ENCODE measurements around the gene PCDHB16. TPM values are rescaled to one million over a fixed set of nuclear protein-coding genes. Genes with fewer than 3 reads are reported as not detected.
"Not testable (repeated sequence)": the region's sequence is repeated elsewhere in the genome, so short reads cannot be mapped to it uniquely, and the experiment has no call there.

PCDHB16 gene
- total and polyA plus RNA-seq, 2 of the 4 experiments (the other 2 are of a cell fraction), result 0.18 to 0.36 TPM

GRCh38 chr5:141186897-141187512 is 4.8 kb downstream of the PCDHB16 start, which contains the start of gene PCDHB9:
Gene PCDHB9 (plus strand): TSS chr5:141187161. CDS start chr5:141187319, 158 bp downstream.
- Histone ChIP-seq H2BK120ac (ENCODE audit: low read depth, low read length) (no peak within 1 kb of the TSS), H3K9ac (ENCODE audit: low read depth, low read length) (0 out of 2 replicates have a peak within 1 kb of the TSS, but pooled peaks have one; percentile 54), H3K27ac (ENCODE audit: insufficient read depth, low read length) (no peak within 1 kb of the TSS), H3K27me3 (ENCODE audit: control insufficient read depth, insufficient read depth, low read length) (no peaks in the 10 kb centered on the region), H3K14ac (replicated peaks; ENCODE audit: low read depth, low read length) (no peak within 1 kb of the TSS), H3K4me1 (ENCODE audit: control insufficient read depth, insufficient read depth, low read length) (no peaks in the 10 kb centered on the region), H2BK15ac (ENCODE audit: low read depth, low read length) (no peak within 1 kb of the TSS), H3K79me1 (ENCODE audit: low read depth in 1 of 2, low read length in 2 of 2) (no peaks in the 10 kb centered on the region), H3K4me3 (ENCODE audit: insufficient read depth, low read depth, low read length) (peak within 1 kb of the TSS; percentile 43; the same call in 1 of the 2 replicates), H4K91ac (ENCODE audit: insufficient read depth, low read depth, low read length) (no peak within 1 kb of the TSS), H2AK9ac (replicated peaks; ENCODE audit: low read depth, low read length, poor library complexity) (no peak within 1 kb of the TSS), H2BK5ac (ENCODE audit: low read depth, low read length, poor library complexity, severe bottlenecking) (no peak within 1 kb of the TSS), H2AFZ (replicated peaks; ENCODE audit: low read length, poor library complexity) (no peak within 1 kb of the TSS), H3K9me3 (ENCODE audit: control insufficient read depth, insufficient read depth, low read length) (peaks cover 20% of the 10 kb centered on the region; the same call in 1 of the 2 replicates), H2AK5ac (ENCODE audit: low read depth, low read length) (no peak within 1 kb of the TSS), H3K23ac (ENCODE audit: low read depth, low read length) (no peak within 1 kb of the TSS), H3K4me2 (ENCODE audit: low read depth, low read length) (peak within 1 kb of the TSS; percentile 57; the same call in 1 of the 2 replicates), H4K5ac (ENCODE audit: low read depth, low read length) (no peak within 1 kb of the TSS), H3K18ac (ENCODE audit: low read depth, low read length) (no peak within 1 kb of the TSS), H3K36me3 (ENCODE audit: control insufficient read depth, insufficient read depth, low read length) (no peaks in the 10 kb centered on the region), H4K8ac (ENCODE audit: low read depth in 2 of 2, low read length in 2 of 2) (no peak within 1 kb of the TSS), H4K20me1 (ENCODE audit: insufficient read depth, low read length) (no peaks in the 10 kb centered on the region), H2BK20ac (ENCODE audit: low read depth, low read length) (no peak within 1 kb of the TSS), H3K56ac (ENCODE audit: extremely low read depth, insufficient read depth, low read length) (no peak within 1 kb of the TSS), H3K9me1 (ENCODE audit: insufficient read depth, low read length) (no peaks in the 10 kb centered on the region), H3K4ac (ENCODE audit: low read depth, low read length) (no peak within 1 kb of the TSS)
- dilution Hi-C loops (cut with HindIII; ENCODE audit: low sequenced_read_pairs, unreplicated experiment) (no loop called here), in situ Hi-C loops (cut with MboI; ENCODE audit: low sequenced_read_pairs) (no loop called here), intact Hi-C loops (cut with micrococcal nuclease) (no loop called here)
- peak; percentile 8 for DNase-seq
- no peak for TF ChIP-seq BHLHE40 (IDR thresholded peaks at IDR 0.05; ENCODE audit: low read depth, low read length)
- TF ChIP-seq CTCF (conservative IDR thresholded peaks at IDR 0.05; ENCODE audit: low read depth, low read length), result peak; percentile 38
- no peak for TF ChIP-seq CHD1 (IDR thresholded peaks at IDR 0.05; ENCODE audit: low read depth, low read length)
- BruUV-seq (replicated peaks), result no TSS peak
- WGBS, 2 experiments (ENCODE audit: extremely low coverage in 2 of 2, insufficient read length in 1 of 2), result 40% methylated on average over 3 of the region's 9 CpGs; no CpG with 5 or more reads in 1 of the 2 experiments
- ChIA-PET POLR2A (ENCODE audit: unreplicated experiment) (no interaction called here), CTCF (interaction anchor here (0.7 to 1.4 kb wide), 3 partner anchors 22 to 377 kb away, joined by 3 to 5 read pairs (median 3); partner anchors contain the start of gene PCDHB12)
- no peak for ATAC-seq (ENCODE audit: low read depth)

- H3K4me3 ChIP-seq (ENCODE audit: insufficient read depth, low read depth, low read length); H3K79me1 ChIP-seq (ENCODE audit: low read depth in 1 of 2, low read length in 2 of 2); H4K8ac ChIP-seq (ENCODE audit: low read depth in 2 of 2, low read length in 2 of 2); H2BK15ac ChIP-seq (ENCODE audit: low read depth, low read length); BruUV-seq (replicated peaks); H2AFZ ChIP-seq (replicated peaks; ENCODE audit: low read length, poor library complexity); dilution Hi-C loops (cut with HindIII; ENCODE audit: low sequenced_read_pairs, unreplicated experiment); H3K27me3 ChIP-seq (ENCODE audit: control insufficient read depth, insufficient read depth, low read length); in situ Hi-C loops (cut with MboI; ENCODE audit: low sequenced_read_pairs); H2AK5ac ChIP-seq (ENCODE audit: low read depth, low read length); H3K27ac ChIP-seq (ENCODE audit: insufficient read depth, low read length); H4K91ac ChIP-seq (ENCODE audit: insufficient read depth, low read depth, low read length); H3K36me3 ChIP-seq (ENCODE audit: control insufficient read depth, insufficient read depth, low read length); H2AK9ac ChIP-seq (replicated peaks; ENCODE audit: low read depth, low read length, poor library complexity); CTCF ChIA-PET; H2BK5ac ChIP-seq (ENCODE audit: low read depth, low read length, poor library complexity, severe bottlenecking); DNase-seq; H4K20me1 ChIP-seq (ENCODE audit: insufficient read depth, low read length); H3K18ac ChIP-seq (ENCODE audit: low read depth, low read length); H4K5ac ChIP-seq (ENCODE audit: low read depth, low read length); H3K14ac ChIP-seq (replicated peaks; ENCODE audit: low read depth, low read length); intact Hi-C loops (cut with micrococcal nuclease); ATAC-seq (ENCODE audit: low read depth); H2BK120ac ChIP-seq (ENCODE audit: low read depth, low read length); H3K9ac ChIP-seq (ENCODE audit: low read depth, low read length); H3K56ac ChIP-seq (ENCODE audit: extremely low read depth, insufficient read depth, low read length); H3K9me1 ChIP-seq (ENCODE audit: insufficient read depth, low read length); POLR2A ChIA-PET (ENCODE audit: unreplicated experiment); H3K23ac ChIP-seq (ENCODE audit: low read depth, low read length); H3K4ac ChIP-seq (ENCODE audit: low read depth, low read length); H2BK20ac ChIP-seq (ENCODE audit: low read depth, low read length); H3K4me2 ChIP-seq (ENCODE audit: low read depth, low read length); H3K4me1 ChIP-seq (ENCODE audit: control insufficient read depth, insufficient read depth, low read length): not testable (repeated sequence)
- H3K9me3 ChIP-seq (ENCODE audit: control insufficient read depth, insufficient read depth, low read length), result peaks cover 15% of the 10 kb centered on the region; the same call in 1 of the 2 replicates
- no CpG with 5 or more reads among the region's 37 CpGs for WGBS, 2 experiments (ENCODE audit: extremely low coverage in 2 of 2, insufficient read length in 1 of 2)
These were observed 6.5 kb downstream of the PCDHB16 start for GRCh38 chr5:141188682-141189081.

Data from IMR-90 (cell line).